Measurements from ENCODE around the gene RP2. TPM values are rescaled to one million over a fixed set of nuclear protein-coding genes. Genes with fewer than 3 reads are reported as not detected.

Gene RP2
- total RNA-seq, 1 experiment from 2014 or later: 5.1 TPM

- Mint-ChIP-seq H3K27me3 (ENCODE audit: low read depth) (no peaks in the 10 kb centered on the region), H3K27ac (no peak overlapping the region), H3K9me3 (peaks cover 57 to 63% of the 10 kb centered on the region in 2 experiments), H3K4me1 (no peaks in the 10 kb centered on the region), H3K36me3 (ENCODE audit: insufficient read depth in 1 of 3, low read depth in 3 of 3) (peaks cover 8 to 27% (median 12%) of the 10 kb centered on the region in 3 experiments), H3K4me3 (no peak overlapping the region)
- no peak overlapping the region for H2AFZ ChIP-seq (ENCODE audit: low read length)
- no peak overlapping the region for H3T11ph ChIP-seq (ENCODE audit: low read length)
- H2BK120ac ChIP-seq (ENCODE audit: low read depth, low read length, poor library complexity, severe bottlenecking): no peak overlapping the region
- no peak overlapping the region for H3K27ac ChIP-seq (ENCODE audit: insufficient read length, low read depth, low read length)
- H2BK15ac ChIP-seq (ENCODE audit: low read depth, low read length): no peak overlapping the region
- no peak overlapping the region for H4K8ac ChIP-seq (replicated peaks; ENCODE audit: insufficient read length, low read depth, low read length)
- H2BK5ac ChIP-seq (ENCODE audit: insufficient read length, low read length): no peak overlapping the region
- no peaks in the 10 kb centered on the region for H3K27me3 ChIP-seq (ENCODE audit: insufficient read depth, low read length)
- no peak overlapping the region for H2BK12ac ChIP-seq (ENCODE audit: insufficient read length, low read depth, low read length)
- no peak overlapping the region for H2BK20ac ChIP-seq (ENCODE audit: low read depth, low read length, poor library complexity, severe bottlenecking)
- no peaks in the 10 kb centered on the region for H3K79me1 ChIP-seq (ENCODE audit: insufficient read depth, low read depth, low read length, poor library complexity, severe bottlenecking)
- H3K23me2 ChIP-seq (ENCODE audit: insufficient read length, low read depth, low read length, poor library complexity, severe bottlenecking): no peaks in the 10 kb centered on the region
- no peak overlapping the region for H3K14ac ChIP-seq (ENCODE audit: insufficient read depth, low read length)
- no peaks in the 10 kb centered on the region for H3K9me3 ChIP-seq (ENCODE audit: control insufficient read depth, low read depth, low read length)
- DNase-seq: no peak
- H3K4me2 ChIP-seq (ENCODE audit: insufficient read depth, insufficient read length, low read length): no peak overlapping the region
- H3K56ac ChIP-seq (ENCODE audit: insufficient read length, low read depth, low read length): no peak overlapping the region
- no peak overlapping the region for H3K18ac ChIP-seq (ENCODE audit: insufficient read length, low read depth, low read length)
- TF ChIP-seq, protein P1, sequence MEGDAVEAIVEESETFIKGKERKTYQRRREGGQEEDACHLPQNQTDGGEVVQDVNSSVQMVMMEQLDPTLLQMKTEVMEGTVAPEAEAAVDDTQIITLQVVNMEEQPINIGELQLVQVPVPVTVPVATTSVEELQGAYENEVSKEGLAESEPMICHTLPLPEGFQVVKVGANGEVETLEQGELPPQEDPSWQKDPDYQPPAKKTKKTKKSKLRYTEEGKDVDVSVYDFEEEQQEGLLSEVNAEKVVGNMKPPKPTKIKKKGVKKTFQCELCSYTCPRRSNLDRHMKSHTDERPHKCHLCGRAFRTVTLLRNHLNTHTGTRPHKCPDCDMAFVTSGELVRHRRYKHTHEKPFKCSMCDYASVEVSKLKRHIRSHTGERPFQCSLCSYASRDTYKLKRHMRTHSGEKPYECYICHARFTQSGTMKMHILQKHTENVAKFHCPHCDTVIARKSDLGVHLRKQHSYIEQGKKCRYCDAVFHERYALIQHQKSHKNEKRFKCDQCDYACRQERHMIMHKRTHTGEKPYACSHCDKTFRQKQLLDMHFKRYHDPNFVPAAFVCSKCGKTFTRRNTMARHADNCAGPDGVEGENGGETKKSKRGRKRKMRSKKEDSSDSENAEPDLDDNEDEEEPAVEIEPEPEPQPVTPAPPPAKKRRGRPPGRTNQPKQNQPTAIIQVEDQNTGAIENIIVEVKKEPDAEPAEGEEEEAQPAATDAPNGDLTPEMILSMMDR (conservative IDR thresholded peaks at IDR 0.05): no peak
- no CpG with 5 or more reads among the region's 2 CpGs for WGBS (ENCODE audit: extremely low coverage, insufficient read length, low lambda C conversion rate)
- no peak overlapping the region for H2AK5ac ChIP-seq (ENCODE audit: insufficient read length, low read length)
- no peaks in the 10 kb centered on the region for H4K20me1 ChIP-seq (ENCODE audit: control insufficient read depth, insufficient read depth, insufficient read length)
- H4K91ac ChIP-seq (ENCODE audit: insufficient read length, low read depth, low read length): no peak overlapping the region
- no peak overlapping the region for H4K5ac ChIP-seq (ENCODE audit: insufficient read length, low read depth, low read length)
- no peaks in the 10 kb centered on the region for H3K4me1 ChIP-seq (ENCODE audit: insufficient read depth, low read length)
- H3K9ac ChIP-seq (ENCODE audit: extremely low read depth, insufficient read length, low read length): no peak overlapping the region
- no peak overlapping the region for H3K4ac ChIP-seq (ENCODE audit: low read depth, low read length)
- no peaks in the 10 kb centered on the region for H3K79me2 ChIP-seq (ENCODE audit: insufficient read depth, low read length)
- no peak overlapping the region for H3K23ac ChIP-seq (ENCODE audit: insufficient read length, low read depth, low read length)
Measured at GRCh38 chrX:46864606-46865005, 27.8 kb downstream of the RP2 start.

Measured in H9 (cell line).